Progenitor cell of endocrine pancreas (in vitro differentiated cells): ENCODE measurements around the gene THAP2. TPM values are rescaled to one million over a fixed set of nuclear protein-coding genes. Genes with fewer than 3 reads are reported as not detected.

Experiments
- DNase-seq: peaks from one replicate; pipeline ENCODE4 v3.0.0; 2021; ENCODE audit warnings: low spot score; ENCODE audit not compliant: unreplicated experiment
- H3K27ac Mint-ChIP-seq: 2 replicates; pipeline ENCODE4 v1.8.0; 2021; ENCODE audit warnings: mild to moderate bottlenecking, moderate library complexity, mixed read lengths
- H3K27me3 Mint-ChIP-seq: 2 replicates; pipeline ENCODE4 v1.8.0; 2021; ENCODE audit warnings: mixed read lengths
- H3K36me3 Mint-ChIP-seq: 2 replicates; pipeline ENCODE4 v1.8.0; 2022; ENCODE audit warnings: mixed read lengths; ENCODE audit not compliant: insufficient read depth
- H3K4me1 Mint-ChIP-seq: 2 replicates; pipeline ENCODE4 v1.8.0; 2021; ENCODE audit warnings: low read depth, mixed read lengths
- H3K4me3 Mint-ChIP-seq: 2 replicates; pipeline ENCODE4 v1.8.0; 2021; ENCODE audit warnings: low read depth, mild to moderate bottlenecking, moderate library complexity, mixed read lengths
- H3K9me3 Mint-ChIP-seq: 2 replicates; pipeline ENCODE4 v1.8.0; 2021; ENCODE audit warnings: low read depth, mixed read lengths
- CTCF ChIP-seq: fragments of 200-600 bp; sonication (generic); IDR thresholded peaks from one replicate; pipeline ENCODE4 v1.5.0; 2021; ENCODE audit warnings: antibody characterized with exemption, mild to moderate bottlenecking; ENCODE audit not compliant: unreplicated experiment
- total RNA-seq: library from RNA; stranded (reverse); gene quantifications from 2 replicates; pipeline ENCODE4 v1.2.1, GENCODE V29; 2021

THAP2 gene
- total RNA-seq, 1 donor from 2014 or later: 8.9 TPM

- H3K27me3 Mint-ChIP-seq: no peaks in the 10 kb centered on the region
- no peak overlapping the region for H3K4me3 Mint-ChIP-seq
- peaks cover 10% of the 10 kb centered on the region for H3K4me1 Mint-ChIP-seq
- TF ChIP-seq CTCF: no peak
- DNase-seq: no peak
- peaks cover 17% of the 10 kb centered on the region for H3K9me3 Mint-ChIP-seq
- H3K27ac Mint-ChIP-seq: no peak overlapping the region
- peaks cover 22% of the 10 kb centered on the region for H3K36me3 Mint-ChIP-seq
These were observed 8.2 kb upstream of the THAP2 start for GRCh38 chr12:71655907-71656306.

GRCh38 chr12:71656740-71657139, 7.4 kb upstream of the THAP2 start:
- no peak for DNase-seq
- Mint-ChIP-seq H3K27ac (no peak overlapping the region), H3K4me1 (peaks cover 12% of the 10 kb centered on the region), H3K36me3 (peaks cover 22% of the 10 kb centered on the region), H3K27me3 (no peaks in the 10 kb centered on the region), H3K4me3 (no peak overlapping the region), H3K9me3 (peaks cover 17% of the 10 kb centered on the region)
- TF ChIP-seq CTCF: no peak

GRCh38 chr12:71661977-71662530, 2.0 kb upstream of the THAP2 start:
- peak overlapping the region; percentile 100 for H3K27ac Mint-ChIP-seq
- H3K4me1 Mint-ChIP-seq: peaks cover 23% of the 10 kb centered on the region

GRCh38 chr12:71662849-71663560, 1.1 kb upstream of the THAP2 start:
- Mint-ChIP-seq H3K27ac (peak overlapping the region; percentile 100), H3K4me3 (peak overlapping the region; percentile 99), H3K9me3 (no peaks in the 10 kb centered on the region), H3K4me1 (peaks cover 22% of the 10 kb centered on the region), H3K27me3 (no peaks in the 10 kb centered on the region), H3K36me3 (peaks cover 22% of the 10 kb centered on the region)
- TF ChIP-seq CTCF: no peak
- DNase-seq: peak; percentile 52

More at GRCh38 chr12:71661977-71662530, 2.0 kb upstream of the THAP2 start:
- no peaks in the 10 kb centered on the region for H3K9me3 Mint-ChIP-seq
- no peak for DNase-seq
- no peak for TF ChIP-seq CTCF
- H3K4me3 Mint-ChIP-seq: peak overlapping the region; percentile 99
- peaks cover 23% of the 10 kb centered on the region for H3K36me3 Mint-ChIP-seq
- H3K27me3 Mint-ChIP-seq: no peaks in the 10 kb centered on the region

- H3K27me3 Mint-ChIP-seq: no peaks in the 10 kb centered on the region
- no peak for DNase-seq
- peak overlapping the region; percentile 100 for H3K27ac Mint-ChIP-seq
- no peak for TF ChIP-seq CTCF
- peak overlapping the region; percentile 99 for H3K4me3 Mint-ChIP-seq
- H3K9me3 Mint-ChIP-seq: no peaks in the 10 kb centered on the region
- peaks cover 8% of the 10 kb centered on the region for H3K36me3 Mint-ChIP-seq
- H3K4me1 Mint-ChIP-seq: peaks cover 18% of the 10 kb centered on the region
These were observed 449 bp downstream of the THAP2 start for GRCh38 chr12:71664411-71665089.
